AG09319 (cell line): ENCODE results near the gene PLS3.
"Not testable (repeated sequence)": the region's sequence is repeated elsewhere in the genome, so short reads cannot be mapped to it uniquely, and the experiment has no call there.

Source experiments
- DNase-seq: peaks from one replicate; pipeline ENCODE4 v3.0.0-alpha.2; 2010; ENCODE audit warnings: low read depth; ENCODE audit errors: extremely low read depth
- CTCF ChIP-seq: IDR thresholded peaks from 2 replicates; pipeline ENCODE4 v1.5.1; 2011; ENCODE audit warnings: low read depth, mild to moderate bottlenecking, inconsistent platforms, low read length, moderate library complexity

The PLS3 gene

GRCh38 chrX:115609621-115610020 is 48.6 kb downstream of the PLS3 start:
- no peak for DNase-seq
- no peak for TF ChIP-seq CTCF

- no peak for DNase-seq
- TF ChIP-seq CTCF: no peak
Measured at GRCh38 chrX:115616943-115617563, 56.1 kb downstream of the PLS3 start.

DNA sequence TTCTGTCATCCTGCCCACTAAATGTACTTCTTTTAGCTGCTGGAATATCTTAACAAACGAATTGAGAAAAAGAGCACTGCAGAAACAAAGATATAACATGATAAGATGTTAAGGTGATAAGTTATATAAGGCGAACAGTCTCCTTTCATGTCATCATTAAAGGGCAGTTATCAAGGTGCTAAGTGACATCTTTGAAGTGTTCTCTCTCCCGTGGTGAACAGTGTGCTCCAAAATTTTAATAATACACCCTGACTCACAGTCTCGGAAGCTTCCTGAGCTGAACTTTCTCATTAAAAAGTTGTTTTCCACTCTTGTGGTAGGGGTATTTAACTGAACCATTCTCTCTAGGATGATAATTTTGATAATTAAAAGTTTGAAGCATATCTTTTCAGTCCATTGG is 61.6 kb downstream of the PLS3 start:
- no peak for TF ChIP-seq CTCF
- no peak for DNase-seq

DNA sequence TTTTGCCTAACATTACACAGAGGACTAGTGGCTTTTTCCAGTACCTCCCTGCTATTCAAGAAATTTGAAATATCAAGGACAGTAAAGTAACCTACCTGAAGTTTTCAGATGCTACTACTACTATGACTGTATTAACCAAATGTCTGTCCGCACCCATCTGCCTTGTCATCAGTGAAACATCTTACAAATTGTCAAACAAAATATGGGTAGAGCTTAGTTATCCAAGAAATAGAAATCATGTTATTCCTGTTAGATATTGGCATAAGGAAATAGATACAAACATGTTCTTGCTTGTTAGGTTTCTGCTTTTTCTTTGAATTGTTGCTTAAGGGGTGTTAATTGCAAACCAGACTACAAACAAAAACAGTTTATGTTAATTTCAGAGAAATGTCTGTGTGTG is 63.9 kb downstream of the PLS3 start:
- TF ChIP-seq CTCF: no peak
- DNase-seq: no peak

DNA sequence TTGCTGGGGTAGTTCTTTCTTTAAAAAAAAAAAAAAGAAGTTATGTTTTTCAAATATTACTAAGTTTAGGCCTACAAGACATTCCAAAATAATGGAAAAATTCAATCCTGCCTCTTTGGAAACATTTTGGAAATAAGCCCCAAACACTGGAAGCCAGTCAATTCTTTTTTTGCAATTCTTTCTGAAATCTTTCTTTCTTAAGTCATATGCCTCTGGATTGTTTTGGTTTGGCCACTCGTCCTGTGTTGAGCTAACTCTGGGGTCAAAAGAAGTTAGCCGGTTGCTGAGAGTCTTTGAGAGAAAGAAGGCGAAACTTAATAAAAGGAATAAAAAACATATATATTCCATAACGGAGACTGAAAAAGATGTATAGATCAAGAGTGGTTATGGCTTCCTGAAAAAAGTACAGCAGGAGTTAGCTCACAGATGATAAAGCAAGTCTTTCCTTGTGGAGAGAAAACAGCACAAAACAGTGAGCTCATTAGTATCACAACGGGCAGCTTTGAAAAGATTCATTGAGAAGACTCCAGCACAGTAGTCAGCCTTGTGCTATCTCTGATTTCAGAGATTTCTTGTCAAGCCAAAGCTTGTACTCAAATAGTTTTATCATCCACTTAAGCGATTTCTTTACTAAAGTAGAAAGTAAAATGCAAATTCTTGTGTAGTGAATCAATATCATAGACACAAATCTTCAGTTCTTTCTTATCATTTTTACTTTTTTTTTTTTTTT is 64.8 kb downstream of the PLS3 start:
- DNase-seq: no peak
- TF ChIP-seq CTCF: no peak

DNA sequence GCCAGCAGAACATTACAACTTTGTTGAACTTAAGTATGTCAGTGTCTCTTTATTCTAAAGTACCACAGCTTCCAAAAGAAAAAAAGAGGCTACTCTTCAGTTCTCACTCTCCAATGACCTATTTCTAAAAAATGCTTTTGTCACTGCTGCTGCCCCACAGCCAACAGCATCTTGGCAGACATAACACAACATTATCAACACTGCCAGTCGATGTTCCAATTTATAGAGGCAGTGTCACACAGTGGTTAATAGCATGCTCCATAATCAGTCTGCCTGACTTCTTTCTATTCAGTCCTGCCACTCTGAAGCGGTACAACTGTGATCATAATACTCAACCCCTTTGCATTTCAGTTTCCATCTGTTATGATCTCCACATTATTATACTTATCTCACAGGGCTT is 69.2 kb downstream of the PLS3 start:
- DNase-seq: no peak
- no peak for TF ChIP-seq CTCF

GRCh38 chrX:115632455-115632854 is 71.5 kb downstream of the PLS3 start:
- no peak for DNase-seq
- TF ChIP-seq CTCF: no peak

DNA sequence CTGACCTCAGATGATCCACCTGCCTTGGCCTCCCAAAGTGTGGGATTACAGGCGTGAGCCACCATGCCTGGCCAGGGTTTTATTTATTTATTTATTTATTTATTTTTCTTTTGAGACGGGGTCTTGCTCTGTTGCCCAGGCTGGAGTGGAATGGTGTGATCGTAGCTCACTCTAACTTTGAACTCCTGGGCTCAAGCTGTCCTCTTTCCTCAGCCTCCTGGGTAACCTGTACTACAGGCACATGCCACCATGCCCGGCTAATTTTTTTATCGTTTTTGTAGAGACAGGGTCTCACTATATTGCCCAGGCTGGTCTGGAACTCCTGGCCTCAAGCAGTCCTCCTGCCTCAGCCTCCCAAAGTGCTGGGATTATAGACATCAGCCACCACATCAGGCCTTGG is 72.4 kb downstream of the PLS3 start:
- DNase-seq: not testable (repeated sequence)
